Fibroblast of the aortic adventitia (primary cell): Measurements from ENCODE around the gene KLK1. TPM values are rescaled to one million over a fixed set of nuclear protein-coding genes. Genes with fewer than 3 reads are reported as not detected.

ENCODE experiments used
- DNase-seq: peaks from one replicate; pipeline ENCODE4 v3.0.0-alpha.2; 2010; ENCODE audit warnings: low read depth
- H3K4me3 ChIP-seq: 2 replicates; pipeline ENCODE4 v1.5.1; 2011; ENCODE audit warnings: low read depth, mild to moderate bottlenecking, control low read depth, low read length, moderate library complexity
- CTCF ChIP-seq: IDR thresholded peaks from 2 replicates; pipeline ENCODE4 v1.5.1; 2011; ENCODE audit warnings: mild to moderate bottlenecking, low read length, control low read depth, inconsistent platforms; ENCODE audit not compliant: insufficient read depth
- total RNA-seq: library from RNA; depleted of rRNA; stranded (reverse); fragments of >200 nt; gene quantifications from 2 replicates; pipeline ENCODE4 v1.2.3, GENCODE V29; 2012; ENCODE audit warnings: low replicate concordance

KLK1 gene
- total RNA-seq, 1 donor, result not detected

GRCh38 chr19:50793558-50794065 lies 30.0 kb downstream of the KLK1 start:
- TF ChIP-seq CTCF, result no peak
- no peak for DNase-seq
- H3K4me3 ChIP-seq, result no peak overlapping the region

GRCh38 chr19:50792272-50793250 lies 31.0 kb downstream of the KLK1 start:
- no peak overlapping the region for H3K4me3 ChIP-seq
- no peak for TF ChIP-seq CTCF
- no peak for DNase-seq

- TF ChIP-seq CTCF, result no peak
- DNase-seq, result no peak
- no peak overlapping the region for H3K4me3 ChIP-seq
Observed at GRCh38 chr19:50791594-50792271, 31.9 kb downstream of the KLK1 start.

- TF ChIP-seq CTCF, result no peak
- no peak overlapping the region for H3K4me3 ChIP-seq
- no peak for DNase-seq
Observed at GRCh38 chr19:50790922-50791467, 32.6 kb downstream of the KLK1 start.

GRCh38 chr19:50790396-50790795 lies 33.2 kb downstream of the KLK1 start, which contains the start of gene ACP4:
TSS of gene ACP4 (plus strand) at chr19:50790415. CDS start at chr19:50790415, 0 bp downstream.
- no peak for TF ChIP-seq CTCF
- DNase-seq, result no peak
- H3K4me3 ChIP-seq, result no peak within 1 kb of the TSS

- no peak for DNase-seq
- TF ChIP-seq CTCF, result no peak
- H3K4me3 ChIP-seq, result no peak overlapping the region
Observed at GRCh38 chr19:50785329-50785728, 38.3 kb downstream of the KLK1 start.
